ENCODE data around the gene SNRPD3.

DNA sequence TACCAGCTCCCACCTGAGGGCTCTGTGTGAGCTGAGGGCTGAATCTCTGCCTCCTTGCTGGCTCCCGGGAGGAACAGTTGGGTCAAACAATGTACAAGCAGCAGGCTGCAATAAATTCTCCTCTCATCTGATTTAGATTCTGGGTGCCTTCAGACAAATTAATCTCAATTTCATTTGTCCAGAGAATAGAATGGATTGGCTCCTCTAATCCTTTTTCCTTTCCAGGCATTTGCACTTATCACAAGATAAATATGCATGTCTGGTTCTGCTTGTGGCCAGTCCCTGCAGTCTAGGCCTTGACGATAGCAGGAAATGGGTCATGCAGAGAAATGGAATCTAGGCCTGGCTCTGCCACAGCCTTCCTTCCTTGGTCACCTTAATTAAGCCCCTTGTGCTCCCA lies 31.9 kb upstream of the SNRPD3 start:
- TF ChIP-seq, protein P1, sequence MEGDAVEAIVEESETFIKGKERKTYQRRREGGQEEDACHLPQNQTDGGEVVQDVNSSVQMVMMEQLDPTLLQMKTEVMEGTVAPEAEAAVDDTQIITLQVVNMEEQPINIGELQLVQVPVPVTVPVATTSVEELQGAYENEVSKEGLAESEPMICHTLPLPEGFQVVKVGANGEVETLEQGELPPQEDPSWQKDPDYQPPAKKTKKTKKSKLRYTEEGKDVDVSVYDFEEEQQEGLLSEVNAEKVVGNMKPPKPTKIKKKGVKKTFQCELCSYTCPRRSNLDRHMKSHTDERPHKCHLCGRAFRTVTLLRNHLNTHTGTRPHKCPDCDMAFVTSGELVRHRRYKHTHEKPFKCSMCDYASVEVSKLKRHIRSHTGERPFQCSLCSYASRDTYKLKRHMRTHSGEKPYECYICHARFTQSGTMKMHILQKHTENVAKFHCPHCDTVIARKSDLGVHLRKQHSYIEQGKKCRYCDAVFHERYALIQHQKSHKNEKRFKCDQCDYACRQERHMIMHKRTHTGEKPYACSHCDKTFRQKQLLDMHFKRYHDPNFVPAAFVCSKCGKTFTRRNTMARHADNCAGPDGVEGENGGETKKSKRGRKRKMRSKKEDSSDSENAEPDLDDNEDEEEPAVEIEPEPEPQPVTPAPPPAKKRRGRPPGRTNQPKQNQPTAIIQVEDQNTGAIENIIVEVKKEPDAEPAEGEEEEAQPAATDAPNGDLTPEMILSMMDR (IDR thresholded peaks at IDR 0.05) = no peak
- TF ChIP-seq POLR2A (IDR thresholded peaks at IDR 0.05) (no peak), EP300 (IDR thresholded peaks at IDR 0.05) (no peak)
